ENCODE measurements around the gene TBRG4.

- TF ChIP-seq SMC3 (conservative IDR thresholded peaks at IDR 0.05; ENCODE audit: poor library complexity) (no peak), EZH2 (IDR thresholded peaks at IDR 0.05; ENCODE audit: borderline replicate concordance, insufficient read depth, low read length, poor library complexity, severe bottlenecking) (no peak), POLR2AphosphoS5 (IDR thresholded peaks at IDR 0.05) (no peak), TAF1 (IDR thresholded peaks at IDR 0.05; ENCODE audit: low read depth) (no peak), RAD21 (conservative IDR thresholded peaks at IDR 0.05) (no peak), REST (IDR thresholded peaks at IDR 0.05; ENCODE audit: borderline replicate concordance) (no peak)
- TF ChIP-seq, protein P1, sequence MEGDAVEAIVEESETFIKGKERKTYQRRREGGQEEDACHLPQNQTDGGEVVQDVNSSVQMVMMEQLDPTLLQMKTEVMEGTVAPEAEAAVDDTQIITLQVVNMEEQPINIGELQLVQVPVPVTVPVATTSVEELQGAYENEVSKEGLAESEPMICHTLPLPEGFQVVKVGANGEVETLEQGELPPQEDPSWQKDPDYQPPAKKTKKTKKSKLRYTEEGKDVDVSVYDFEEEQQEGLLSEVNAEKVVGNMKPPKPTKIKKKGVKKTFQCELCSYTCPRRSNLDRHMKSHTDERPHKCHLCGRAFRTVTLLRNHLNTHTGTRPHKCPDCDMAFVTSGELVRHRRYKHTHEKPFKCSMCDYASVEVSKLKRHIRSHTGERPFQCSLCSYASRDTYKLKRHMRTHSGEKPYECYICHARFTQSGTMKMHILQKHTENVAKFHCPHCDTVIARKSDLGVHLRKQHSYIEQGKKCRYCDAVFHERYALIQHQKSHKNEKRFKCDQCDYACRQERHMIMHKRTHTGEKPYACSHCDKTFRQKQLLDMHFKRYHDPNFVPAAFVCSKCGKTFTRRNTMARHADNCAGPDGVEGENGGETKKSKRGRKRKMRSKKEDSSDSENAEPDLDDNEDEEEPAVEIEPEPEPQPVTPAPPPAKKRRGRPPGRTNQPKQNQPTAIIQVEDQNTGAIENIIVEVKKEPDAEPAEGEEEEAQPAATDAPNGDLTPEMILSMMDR (IDR thresholded peaks at IDR 0.05; ENCODE audit: poor library complexity, severe bottlenecking), result no peak
These were observed 31.1 kb downstream of the TBRG4 start for GRCh38 chr7:45080265-45080957.
